ENCODE data around the gene BIK.

The BIK gene

DNA sequence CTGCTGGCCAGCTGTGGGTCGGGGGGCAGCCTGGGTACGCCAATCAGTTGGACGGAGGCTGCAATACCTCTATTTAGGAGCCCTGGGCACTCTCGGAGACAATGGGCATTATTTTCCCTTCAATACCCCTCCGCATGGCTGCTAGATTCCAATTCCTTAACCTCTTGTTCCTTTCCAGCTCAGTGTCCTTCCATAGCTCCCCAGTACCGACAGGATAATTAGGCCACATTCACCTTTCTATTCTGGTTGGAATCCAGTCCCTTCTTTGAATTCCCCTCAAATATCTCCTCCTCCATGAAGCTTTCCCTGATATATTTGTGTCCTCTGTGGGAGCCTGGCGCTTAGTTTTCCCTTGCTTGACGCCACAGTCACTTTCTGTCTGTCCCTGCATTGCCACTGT is 4.2 kb upstream of the BIK start:
- no peak for DNase-seq

GRCh38 chr22:43109511-43109910 is 1.0 kb upstream of the BIK start:
- no peak for DNase-seq

GRCh38 chr22:43109921-43110443 is 568 bp upstream of the BIK start:
- no peak for DNase-seq

DNA sequence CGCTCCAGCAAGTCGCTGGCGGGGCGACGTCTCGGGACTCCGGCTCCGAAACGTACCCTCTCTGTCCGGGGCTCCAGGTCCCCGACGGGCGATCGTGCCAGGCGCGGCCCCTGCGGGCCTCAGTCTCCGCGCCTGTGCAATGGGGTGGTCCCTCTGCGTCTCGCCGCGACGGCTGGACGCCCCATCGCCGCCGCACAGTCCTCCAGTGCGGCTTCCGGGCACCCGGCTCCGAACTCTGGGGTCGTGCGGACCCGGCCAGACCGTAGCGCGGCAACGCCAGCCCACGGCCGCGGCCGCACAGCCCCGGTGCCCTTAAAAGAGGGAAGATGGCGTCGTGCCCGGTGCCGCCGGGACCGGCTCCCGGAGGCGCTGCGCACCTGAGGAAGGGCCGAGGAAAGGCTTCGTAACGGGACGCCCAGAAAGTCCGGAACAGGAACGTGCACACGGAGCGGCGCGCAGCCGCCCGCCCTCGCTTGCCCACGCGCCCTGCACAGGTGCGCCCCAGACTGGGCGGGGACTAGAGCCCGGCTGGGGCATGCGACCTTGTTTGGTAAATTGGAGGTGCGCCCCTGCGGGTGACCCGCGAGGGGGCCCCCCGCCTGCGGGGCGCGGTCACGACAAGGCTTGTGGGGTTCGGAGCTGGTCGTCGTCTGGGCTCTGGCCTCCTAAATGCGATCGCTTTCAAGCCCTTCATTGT is 525 bp downstream of the BIK start:
- peak; percentile 65 for DNase-seq

- DNase-seq = no peak
Observed at GRCh38 chr22:43113526-43114251, 3.1 kb downstream of the BIK start.

DNA sequence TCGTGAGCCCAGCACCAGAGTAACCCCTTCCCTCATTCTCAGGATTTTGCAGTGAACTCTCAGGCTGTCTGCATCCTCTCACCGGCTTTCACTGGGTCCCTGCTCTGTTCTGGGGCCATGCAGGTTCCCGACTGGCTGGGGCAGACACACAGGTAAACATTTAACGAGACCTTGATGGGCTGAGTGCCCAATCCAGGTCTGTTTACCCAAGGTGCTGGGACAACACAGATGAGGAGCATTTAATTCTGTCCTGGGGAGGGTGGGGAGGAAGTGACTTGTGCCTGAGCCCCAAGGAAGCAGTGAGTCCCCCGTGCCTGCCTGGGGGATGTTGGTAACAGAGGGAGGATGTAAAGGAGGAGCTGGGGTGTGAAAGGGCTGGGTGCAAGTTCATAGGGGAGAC is 4.4 kb downstream of the BIK start:
- DNase-seq = no peak

DNA sequence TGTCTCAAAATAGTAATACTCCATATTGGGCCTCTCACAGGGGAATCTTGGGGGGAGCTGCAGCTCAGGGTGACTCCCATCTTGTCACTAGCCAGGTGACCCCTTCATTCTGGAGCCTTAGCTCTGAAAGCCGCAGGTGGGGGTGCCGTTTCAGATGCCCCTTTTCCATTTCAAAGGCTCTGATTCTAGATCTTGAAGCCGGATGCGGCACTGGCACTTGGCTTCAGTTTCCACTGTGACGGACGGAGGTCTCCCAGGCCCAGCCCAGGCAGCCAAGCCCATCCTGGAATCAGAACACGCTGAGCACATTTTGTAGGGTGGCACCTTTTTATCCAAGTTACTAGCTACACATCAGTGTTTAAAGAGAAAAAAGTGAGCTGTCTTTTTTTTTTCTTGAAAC is 6.4 kb downstream of the BIK start:
- no peak for DNase-seq

DNA sequence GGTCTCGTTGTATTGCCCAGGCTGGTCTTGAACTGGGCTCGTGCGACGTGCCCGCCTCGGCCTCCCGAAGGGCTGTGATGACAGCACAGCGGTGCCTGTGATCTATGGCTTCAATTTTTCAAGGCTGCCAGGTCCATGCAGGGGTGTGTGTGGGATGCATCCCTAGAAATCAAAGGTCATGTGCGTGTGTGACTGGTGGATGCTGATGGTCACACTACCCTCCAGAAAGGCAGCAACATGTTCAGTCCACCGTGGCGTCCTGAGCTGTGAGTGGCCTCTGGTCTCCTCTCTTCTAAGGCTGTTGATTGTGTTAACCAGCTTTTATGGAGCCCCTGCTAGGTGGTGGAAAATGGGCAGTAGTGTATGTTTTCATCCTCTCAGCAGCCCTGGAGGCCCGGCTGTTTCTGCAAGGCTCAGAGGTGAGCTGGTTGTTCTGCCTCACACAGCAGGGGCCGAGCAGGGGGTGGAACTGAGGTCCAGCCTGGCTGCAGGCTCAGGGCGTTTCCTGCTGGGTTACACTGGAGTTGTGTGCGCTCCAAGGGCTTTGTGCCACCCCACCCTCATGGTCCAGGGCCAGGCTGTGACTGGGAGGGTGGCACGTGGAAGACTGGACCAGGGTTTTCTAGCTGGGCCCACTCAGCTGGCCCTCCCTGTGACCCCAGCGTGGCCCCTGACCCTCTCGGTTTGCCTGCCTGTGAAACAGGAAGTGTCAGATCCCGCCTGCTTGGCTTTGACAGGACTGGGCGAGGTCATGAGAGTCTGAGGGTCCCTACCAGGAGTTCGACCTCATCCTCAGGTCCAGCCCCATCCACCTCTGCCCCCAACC is 7.7 kb downstream of the BIK start:
- no peak for DNase-seq

- DNase-seq = no peak
Observed at GRCh38 chr22:43118953-43119458, 8.5 kb downstream of the BIK start.

DNA sequence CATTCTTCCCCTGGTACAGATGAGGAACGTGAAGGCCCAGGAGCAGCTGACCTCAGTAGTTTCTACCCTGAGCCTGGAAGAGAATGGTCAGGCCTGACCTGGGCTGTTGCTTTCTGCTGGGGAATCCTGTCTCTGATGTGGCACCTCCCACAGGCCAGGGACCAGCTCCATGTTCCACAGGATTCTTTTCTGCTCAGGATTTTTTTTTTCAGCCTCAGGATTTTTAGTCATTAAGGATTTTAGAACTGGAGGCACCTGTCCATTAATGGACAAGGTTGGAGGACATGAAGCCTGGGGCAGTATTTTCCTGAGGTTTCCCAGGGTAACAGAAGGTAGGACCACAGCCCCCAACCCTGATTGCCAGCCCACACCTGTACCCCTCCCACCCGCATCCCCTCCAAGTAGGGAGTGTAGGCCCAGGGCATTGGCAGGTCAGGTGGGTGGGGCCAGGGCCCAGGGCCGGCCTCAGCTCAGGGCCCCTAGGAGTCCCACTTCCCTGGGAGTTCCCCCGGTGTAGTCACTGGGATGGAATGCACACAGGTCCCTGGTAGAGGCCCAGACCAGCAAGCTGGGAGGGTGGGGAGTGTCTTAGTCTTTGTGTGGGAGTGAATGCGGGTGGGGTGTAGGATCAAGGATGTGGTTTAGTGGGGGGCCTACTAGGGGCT is 16.1 kb downstream of the BIK start:
- DNase-seq = no peak

- no peak for DNase-seq
Observed at GRCh38 chr22:43127166-43127908, 16.8 kb downstream of the BIK start.

GRCh38 chr22:43128116-43128515 is 17.6 kb downstream of the BIK start:
- no peak for DNase-seq

DNA sequence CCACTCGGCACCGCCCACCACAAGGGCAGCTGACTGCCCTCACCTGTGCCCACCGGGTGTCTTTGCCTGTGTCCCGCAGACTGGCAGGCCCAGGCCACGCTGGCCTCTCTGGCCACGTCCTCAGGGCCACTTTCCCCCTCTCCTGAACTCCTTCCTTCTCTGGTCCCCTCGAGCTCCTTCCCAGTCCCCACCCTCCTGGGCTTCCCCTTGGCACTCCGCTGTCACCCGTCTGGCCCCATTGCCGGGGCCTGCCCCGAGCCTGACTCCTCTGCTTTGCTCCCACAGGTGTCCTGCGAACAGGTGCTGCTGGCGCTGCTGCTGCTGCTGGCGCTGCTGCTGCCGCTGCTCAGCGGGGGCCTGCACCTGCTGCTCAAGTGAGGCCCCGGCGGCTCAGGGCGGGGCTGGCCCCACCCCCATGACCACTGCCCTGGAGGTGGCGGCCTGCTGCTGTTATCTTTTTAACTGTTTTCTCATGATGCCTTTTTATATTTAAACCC is 18.4 kb downstream of the BIK start:
- no peak for DNase-seq

- no peak for DNase-seq
Observed at GRCh38 chr22:43129426-43130425, 19.2 kb downstream of the BIK start.

- no peak for DNase-seq
Observed at GRCh38 chr22:43131773-43132501, 21.4 kb downstream of the BIK start.

DNA sequence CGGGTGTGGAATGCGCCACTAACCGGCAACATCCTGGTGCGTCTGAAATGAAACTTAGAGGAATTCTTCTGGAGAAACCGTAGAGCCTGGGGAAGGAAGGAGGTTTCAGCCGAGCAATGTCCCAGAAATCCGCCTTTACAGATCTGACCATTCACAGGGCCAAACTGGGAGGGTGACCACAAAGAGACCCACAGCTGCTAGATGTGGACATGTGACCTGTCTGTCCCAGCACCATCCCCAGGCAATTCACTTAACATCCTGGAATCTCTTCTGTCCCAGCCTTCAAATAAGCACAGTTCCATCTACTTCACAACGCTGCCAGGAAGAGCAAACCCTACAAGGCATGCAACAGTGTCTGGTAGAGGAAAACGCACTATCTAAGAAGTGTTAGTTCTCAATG is 22.9 kb downstream of the BIK start:
- DNase-seq = no peak

DNA sequence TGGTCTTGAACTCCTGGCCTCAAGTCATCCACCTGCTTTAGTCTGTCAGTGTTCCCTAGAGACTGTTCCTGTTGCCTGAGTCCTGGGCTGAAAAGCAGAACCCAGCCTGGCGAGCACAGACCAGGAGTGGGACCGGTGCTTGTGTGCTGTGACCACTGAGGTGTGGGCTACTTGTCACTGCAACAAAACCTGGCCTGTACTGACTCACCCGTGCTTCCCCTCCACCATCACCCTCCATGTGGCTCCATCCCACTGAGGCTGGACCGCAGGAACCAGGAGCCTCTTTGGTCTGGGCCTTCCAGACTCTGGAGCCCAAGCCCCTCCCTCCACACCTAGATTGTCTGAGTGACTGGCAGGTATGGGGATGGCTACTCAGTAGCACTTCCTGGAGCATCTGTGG is 24.0 kb downstream of the BIK start:
- no peak for DNase-seq

DNA sequence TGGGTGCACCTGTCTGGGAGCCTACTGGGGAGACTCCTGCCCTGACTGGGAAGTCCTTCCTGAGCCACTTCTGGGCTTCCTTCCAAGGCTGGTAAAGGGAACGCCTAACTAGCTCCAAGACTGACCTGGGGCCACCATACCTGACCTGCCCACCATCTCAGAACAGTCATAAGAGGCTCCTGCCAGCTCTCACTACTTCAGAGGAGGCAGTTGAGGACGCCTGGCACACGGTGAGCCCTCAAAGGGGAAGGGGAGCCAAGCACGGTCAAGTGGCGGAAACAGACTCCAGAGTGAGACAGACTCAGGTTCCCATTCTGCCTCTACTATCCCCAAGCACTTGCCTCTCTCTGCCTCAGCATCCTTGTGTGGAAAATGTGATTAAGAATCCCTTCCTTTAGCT is 25.0 kb downstream of the BIK start:
- no peak for DNase-seq

- DNase-seq = peak; percentile 48
Observed at GRCh38 chr22:43136255-43136654, 25.7 kb downstream of the BIK start.

DNA sequence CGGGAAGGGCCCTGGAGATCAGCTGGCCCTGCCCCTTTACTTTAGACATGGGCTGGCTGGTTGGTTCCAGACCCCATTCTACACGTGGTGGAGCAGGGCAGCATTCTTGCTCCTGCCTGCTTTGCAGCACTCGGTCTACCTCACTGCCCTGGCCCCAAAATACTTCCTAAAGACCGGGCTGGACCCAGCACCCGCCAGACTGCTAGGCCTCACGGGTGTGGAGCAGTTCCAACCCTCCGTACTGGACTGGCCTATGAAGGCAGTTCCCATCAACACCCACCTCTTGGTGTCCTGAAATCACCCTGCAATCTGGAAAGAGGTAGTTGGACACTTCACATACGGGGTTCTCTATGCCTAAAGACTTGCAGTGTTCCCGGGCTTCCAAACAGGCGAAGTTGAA is 26.3 kb downstream of the BIK start:
- DNase-seq = no peak
